ENCODE results near the gene LMBR1. TPM values are rescaled to one million over a fixed set of nuclear protein-coding genes. Genes with fewer than 3 reads are reported as not detected.

LMBR1 gene
- total RNA-seq, 1 donor from 2014 or later = 37.3 TPM

GRCh38 chr7:156793334-156793733 is 99.6 kb downstream of the LMBR1 start:
- Mint-ChIP-seq H3K9me3 (ENCODE audit: low read depth) (no peaks in the 10 kb centered on the region), H3K27me3 (ENCODE audit: low read depth) (no peaks in the 10 kb centered on the region), H3K27ac (ENCODE audit: unreplicated experiment) (no peak overlapping the region), H3K36me3 (ENCODE audit: low read depth) (peaks cover 2% of the 10 kb centered on the region), H3K4me1 (ENCODE audit: low read depth) (no peaks in the 10 kb centered on the region), H3K4me3 (ENCODE audit: unreplicated experiment) (no peak overlapping the region)
- TF ChIP-seq CTCF (IDR thresholded peaks at IDR 0.05) = no peak
- DNase-seq (ENCODE audit: low spot score) = no peak

- Mint-ChIP-seq H3K4me3 (ENCODE audit: unreplicated experiment) (no peak overlapping the region), H3K9me3 (ENCODE audit: low read depth) (no peaks in the 10 kb centered on the region), H3K4me1 (ENCODE audit: low read depth) (no peaks in the 10 kb centered on the region), H3K27me3 (ENCODE audit: low read depth) (no peaks in the 10 kb centered on the region), H3K27ac (ENCODE audit: unreplicated experiment) (no peak overlapping the region), H3K36me3 (ENCODE audit: low read depth) (peaks cover 2% of the 10 kb centered on the region)
- no peak for TF ChIP-seq CTCF (IDR thresholded peaks at IDR 0.05)
- no peak for DNase-seq (ENCODE audit: low spot score)
These were observed 100.4 kb downstream of the LMBR1 start for GRCh38 chr7:156792611-156793010.

GRCh38 chr7:156791241-156791640 is 101.7 kb downstream of the LMBR1 start:
- peaks cover 2% of the 10 kb centered on the region for H3K36me3 Mint-ChIP-seq (ENCODE audit: low read depth)
- no peak for TF ChIP-seq CTCF (IDR thresholded peaks at IDR 0.05)
- DNase-seq (ENCODE audit: low spot score) = no peak
- no peaks in the 10 kb centered on the region for H3K27me3 Mint-ChIP-seq (ENCODE audit: low read depth)
- no peak overlapping the region for H3K27ac Mint-ChIP-seq (ENCODE audit: unreplicated experiment)
- no peak overlapping the region for H3K4me3 Mint-ChIP-seq (ENCODE audit: unreplicated experiment)
- H3K4me1 Mint-ChIP-seq (ENCODE audit: low read depth) = no peaks in the 10 kb centered on the region
- H3K9me3 Mint-ChIP-seq (ENCODE audit: low read depth) = no peaks in the 10 kb centered on the region

GRCh38 chr7:156790264-156790663 is 102.7 kb downstream of the LMBR1 start:
- Mint-ChIP-seq H3K27me3 (ENCODE audit: low read depth) (no peaks in the 10 kb centered on the region), H3K9me3 (ENCODE audit: low read depth) (no peaks in the 10 kb centered on the region), H3K4me3 (ENCODE audit: unreplicated experiment) (no peak overlapping the region), H3K36me3 (ENCODE audit: low read depth) (peaks cover 2% of the 10 kb centered on the region), H3K27ac (ENCODE audit: unreplicated experiment) (no peak overlapping the region), H3K4me1 (ENCODE audit: low read depth) (no peaks in the 10 kb centered on the region)
- no peak for DNase-seq (ENCODE audit: low spot score)
- TF ChIP-seq CTCF (IDR thresholded peaks at IDR 0.05) = no peak

- DNase-seq (ENCODE audit: low spot score) = no peak
- Mint-ChIP-seq H3K27me3 (ENCODE audit: low read depth) (no peaks in the 10 kb centered on the region), H3K4me3 (ENCODE audit: unreplicated experiment) (no peak overlapping the region), H3K9me3 (ENCODE audit: low read depth) (no peaks in the 10 kb centered on the region), H3K4me1 (ENCODE audit: low read depth) (peaks cover 6% of the 10 kb centered on the region), H3K36me3 (ENCODE audit: low read depth) (no peaks in the 10 kb centered on the region), H3K27ac (ENCODE audit: unreplicated experiment) (no peak overlapping the region)
- no peak for TF ChIP-seq CTCF (IDR thresholded peaks at IDR 0.05)
These were observed 106.9 kb downstream of the LMBR1 start for GRCh38 chr7:156785998-156786543.
